Stimulated activated CD8-positive, alpha-beta memory T cell treated with anti-CD3 and anti-CD28 coated beads, Interleukin-12 subunit alpha, Interleukin-12 subunit beta, amount 100 ng/mL, for 4 hours (primary cell): ENCODE measurements around the gene TESK2.
A peak's percentile ranks its signal among the peaks of the same experiment; 100 is the strongest.
"Not testable (repeated sequence)": the region's sequence is repeated elsewhere in the genome, so short reads cannot be mapped to it uniquely, and the experiment has no call there.

Experiments
- DNase-seq: peaks from one replicate; pipeline ENCODE4 v3.0.0-alpha.2; 2020; ENCODE audit warnings: low read depth

TESK2 gene, protein sequence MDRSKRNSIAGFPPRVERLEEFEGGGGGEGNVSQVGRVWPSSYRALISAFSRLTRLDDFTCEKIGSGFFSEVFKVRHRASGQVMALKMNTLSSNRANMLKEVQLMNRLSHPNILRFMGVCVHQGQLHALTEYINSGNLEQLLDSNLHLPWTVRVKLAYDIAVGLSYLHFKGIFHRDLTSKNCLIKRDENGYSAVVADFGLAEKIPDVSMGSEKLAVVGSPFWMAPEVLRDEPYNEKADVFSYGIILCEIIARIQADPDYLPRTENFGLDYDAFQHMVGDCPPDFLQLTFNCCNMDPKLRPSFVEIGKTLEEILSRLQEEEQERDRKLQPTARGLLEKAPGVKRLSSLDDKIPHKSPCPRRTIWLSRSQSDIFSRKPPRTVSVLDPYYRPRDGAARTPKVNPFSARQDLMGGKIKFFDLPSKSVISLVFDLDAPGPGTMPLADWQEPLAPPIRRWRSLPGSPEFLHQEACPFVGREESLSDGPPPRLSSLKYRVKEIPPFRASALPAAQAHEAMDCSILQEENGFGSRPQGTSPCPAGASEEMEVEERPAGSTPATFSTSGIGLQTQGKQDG

DNA sequence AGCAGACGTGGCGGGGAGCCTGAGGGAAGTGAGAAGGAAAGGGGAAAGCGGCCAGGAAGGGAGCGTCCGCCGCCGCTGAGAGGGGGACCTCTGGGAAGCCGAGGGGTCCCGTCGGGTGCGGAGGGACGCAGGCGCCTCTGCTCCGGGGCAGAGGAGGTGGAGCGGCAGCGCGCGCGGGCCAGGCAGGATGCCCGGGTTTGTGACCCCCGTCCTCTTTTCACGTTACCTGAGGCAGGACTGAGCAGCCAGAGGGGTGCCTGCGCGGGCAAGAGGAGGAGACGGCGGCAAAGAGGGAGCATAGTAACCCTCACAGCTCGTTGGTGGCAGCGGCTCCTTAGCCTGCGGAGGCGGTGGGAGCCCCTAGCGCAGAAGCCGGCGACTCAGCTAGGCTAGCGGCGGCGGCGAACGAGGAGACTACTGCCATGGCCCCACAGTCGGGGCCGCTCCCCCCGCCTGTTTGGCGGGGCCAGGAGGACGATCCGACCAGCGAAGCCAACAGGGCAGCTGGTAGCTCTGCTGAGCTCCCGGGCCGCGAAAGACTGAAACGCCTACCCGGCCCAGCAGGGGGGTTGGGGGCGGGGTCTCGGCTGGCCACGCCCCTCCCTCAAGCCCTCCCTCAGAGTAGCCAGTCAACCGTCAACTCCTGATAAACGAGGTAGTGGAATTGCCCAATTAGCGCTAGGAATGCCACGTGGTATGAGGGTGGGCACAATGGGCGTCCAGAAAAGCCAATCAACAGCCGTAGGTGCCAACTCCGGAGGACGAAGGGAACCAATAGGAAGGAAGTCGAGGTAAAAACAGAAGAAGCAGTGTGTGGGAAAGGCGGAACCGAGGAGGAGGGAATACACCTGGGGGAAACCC is at the start of gene TESK2:
Gene TESK2 (minus strand): TSS at position 538 of the 861 bp plus-strand sequence. CDS start 33,378 bp downstream, outside the sequence.
- DNase-seq = peak; percentile 91

DNA sequence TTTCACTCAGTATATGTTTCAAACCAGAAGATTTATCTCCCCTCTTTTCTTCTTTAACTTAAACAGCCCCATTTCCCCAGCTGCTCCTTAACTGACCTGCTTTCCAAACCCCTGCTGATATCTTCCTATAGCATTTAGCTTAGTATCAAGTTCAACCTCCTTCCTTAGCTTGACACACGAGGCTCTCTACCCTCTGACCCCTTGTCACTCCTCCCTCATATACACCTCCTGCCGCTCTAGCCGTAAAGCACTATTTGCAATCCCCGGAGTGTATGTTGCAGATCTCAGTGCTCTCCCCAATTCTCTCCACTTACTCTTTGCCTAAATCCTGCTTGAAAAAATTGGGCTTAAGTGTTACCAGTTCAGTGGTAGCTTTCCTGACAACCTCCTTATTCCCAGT is 45.9 kb upstream of the TESK2 start:
- DNase-seq = no peak

DNA sequence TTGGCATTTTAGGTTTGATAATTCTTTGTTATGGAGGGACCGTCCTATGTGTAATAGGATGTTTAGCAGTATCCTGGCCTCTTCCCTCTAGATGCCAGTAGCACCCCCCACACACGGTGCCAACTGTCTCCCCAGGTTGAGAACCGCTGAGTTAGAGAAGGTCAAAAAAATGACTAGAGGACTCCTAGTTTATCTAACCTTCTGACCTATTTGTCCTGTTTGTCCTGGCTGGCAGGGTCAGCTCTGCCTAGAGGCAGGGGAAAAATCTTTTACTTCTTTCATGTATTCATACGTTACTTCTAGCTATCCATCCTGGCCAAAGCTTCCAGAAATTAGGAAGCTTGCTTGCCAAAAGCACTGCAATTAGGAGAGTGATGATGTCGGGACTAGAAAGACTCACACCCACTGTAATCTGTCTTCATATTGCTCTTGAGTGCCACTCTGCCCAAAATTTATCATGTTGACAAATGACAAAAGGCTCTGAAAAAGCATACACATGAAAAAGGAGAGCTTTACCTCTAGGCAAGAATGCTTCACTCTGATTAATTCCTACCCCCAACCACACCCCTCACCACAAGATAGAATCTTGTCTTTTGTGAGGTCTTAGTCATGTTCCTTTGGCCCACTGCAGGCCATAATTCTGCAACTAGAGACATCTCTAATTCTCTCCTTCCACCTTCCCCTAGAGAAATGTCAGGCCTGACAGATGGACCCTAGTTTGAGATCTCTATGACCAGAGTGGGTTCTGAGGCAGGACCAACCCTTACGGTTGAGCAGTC is 45.2 kb upstream of the TESK2 start:
- no peak for DNase-seq

DNA sequence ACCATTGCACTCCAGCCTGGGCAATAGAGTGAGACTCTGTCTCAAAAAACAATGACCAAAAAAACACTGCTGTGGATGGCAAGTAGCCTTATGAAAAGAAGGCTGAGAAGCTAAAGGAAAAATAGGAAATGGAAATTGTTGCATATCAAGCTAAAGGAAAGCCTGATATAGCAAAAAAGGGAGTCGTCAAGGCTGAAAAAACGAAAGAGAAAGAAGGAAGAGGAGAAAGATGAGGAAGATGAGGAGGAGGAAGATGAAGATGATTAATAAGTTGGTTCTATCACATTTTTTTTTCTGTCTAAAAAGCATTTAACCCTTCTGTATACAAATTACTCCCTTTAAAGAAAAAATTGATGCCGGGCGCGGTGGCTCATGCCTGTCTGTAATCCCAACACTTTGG is 40.9 kb upstream of the TESK2 start:
- DNase-seq = no peak

DNA sequence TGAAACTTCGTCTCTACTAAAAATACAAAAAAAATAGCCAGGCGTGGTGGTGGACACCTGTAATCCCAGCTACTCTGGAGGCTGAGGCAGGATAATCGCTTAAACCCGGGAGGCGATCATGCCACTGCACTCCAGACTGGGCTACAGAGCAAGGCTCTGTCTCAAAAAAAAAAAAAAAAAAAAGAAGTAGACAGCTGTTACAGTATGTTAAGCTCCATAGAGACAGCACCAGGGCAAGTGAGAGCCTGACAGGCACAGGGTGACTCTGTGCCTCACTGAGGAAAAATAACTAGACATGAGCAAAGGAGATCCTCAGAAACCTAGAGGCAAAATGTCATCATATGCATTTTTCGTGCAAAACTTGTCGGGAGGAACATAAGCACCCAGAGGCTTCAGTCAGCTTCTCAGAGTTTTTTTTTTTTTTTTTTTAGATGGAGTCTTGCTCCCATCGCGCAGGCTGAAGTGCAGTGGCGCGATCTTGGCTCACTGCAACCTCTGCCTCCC is 39.7 kb upstream of the TESK2 start:
- no peak for DNase-seq

DNA sequence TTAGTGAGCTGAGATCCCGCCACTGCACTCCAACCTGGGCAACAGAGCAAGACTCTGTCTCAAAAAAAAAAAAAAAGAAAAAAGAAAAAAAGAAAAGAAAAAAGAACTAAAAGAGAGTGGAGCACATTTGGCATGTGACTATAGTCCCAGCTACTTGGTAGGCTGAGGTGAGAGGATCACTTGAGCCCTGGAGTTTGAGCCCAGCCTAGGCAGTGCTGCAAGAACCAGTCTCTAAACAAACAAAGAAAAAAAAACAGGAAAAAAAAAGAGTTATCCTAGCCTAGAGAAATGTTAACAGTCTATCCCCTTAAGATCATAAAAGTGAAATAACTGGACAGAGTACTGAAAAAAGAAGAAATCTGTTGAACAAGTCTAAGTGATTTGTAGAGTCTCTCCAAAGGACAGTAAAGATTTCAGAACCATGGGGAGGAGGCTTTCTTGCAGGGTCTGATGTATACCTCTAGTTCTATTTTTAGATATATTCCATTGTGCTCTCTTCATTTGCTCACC is 35.2 kb upstream of the TESK2 start:
- DNase-seq = no peak

DNA sequence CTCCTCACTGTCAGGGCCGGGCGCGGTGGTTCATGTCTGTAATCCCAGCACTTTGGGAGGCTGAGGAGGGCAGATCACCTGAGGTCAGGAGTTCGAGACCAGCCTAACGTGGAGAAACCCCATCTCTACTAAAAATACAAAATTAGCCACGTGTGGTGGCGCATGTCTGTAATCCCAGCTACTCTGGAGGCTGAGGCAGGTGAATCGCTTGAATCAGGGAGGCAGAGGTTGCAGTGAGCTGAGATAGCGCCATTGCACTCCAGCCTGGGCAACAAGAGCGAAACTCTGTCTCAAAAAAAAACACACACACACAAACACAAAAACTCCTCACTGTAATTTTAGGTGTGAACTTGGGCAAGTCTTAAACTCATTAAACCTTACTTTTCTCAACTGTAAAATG is 33.0 kb upstream of the TESK2 start:
- DNase-seq = not testable (repeated sequence)

DNA sequence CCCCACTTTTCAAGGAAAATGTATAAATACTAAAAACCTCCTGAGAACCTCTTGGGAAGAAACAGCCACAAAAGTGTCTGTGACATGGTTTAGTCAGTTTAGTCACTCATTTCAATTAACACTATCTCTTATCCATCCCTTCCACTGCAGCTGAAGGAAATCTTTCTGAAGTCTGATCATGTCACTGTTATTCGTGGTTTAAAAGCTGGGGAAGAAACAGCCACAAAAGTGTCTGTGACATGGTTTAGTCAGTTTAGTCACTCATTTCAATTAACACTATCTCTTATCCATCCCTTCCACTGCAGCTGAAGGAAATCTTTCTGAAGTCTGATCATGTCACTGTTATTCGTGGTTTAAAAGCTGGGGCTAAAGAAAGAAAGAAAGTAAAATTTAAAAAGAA is 32.6 kb upstream of the TESK2 start:
- not testable (repeated sequence) for DNase-seq

DNA sequence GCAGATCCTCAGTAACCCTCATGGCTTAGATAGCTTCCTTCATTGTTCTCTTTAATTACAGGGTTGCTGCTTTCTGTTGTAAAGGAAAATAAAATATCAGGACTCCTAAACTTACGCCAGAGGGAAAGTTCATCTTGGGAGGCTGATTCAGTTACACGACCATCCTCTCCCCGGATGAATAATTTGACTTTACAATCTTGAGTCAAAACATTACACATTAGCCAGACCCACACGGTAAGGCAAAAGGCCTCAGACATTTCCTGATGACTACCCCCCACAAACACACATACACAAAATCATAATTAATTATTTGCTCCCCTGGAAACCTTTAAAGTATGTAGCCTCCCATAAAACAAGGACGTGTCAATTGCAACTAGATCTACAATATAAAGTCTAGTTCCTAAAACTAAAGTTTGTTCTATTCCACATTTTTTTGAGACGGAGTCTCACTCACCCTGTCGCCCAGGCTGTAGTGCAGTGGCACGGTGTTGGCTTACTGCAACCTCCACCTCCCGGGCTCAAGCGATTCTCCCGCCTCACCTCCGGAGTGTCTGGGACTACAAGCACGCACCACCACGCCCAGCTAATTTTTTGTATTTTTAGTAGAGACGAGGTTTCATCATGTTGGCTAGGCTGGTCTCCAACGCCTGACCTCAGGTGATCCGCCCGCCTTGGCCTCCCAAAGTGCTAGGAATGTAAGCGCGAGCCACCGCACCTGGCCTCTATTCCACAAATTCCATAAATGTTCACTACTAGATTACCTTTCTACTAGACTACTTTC is 31.6 kb upstream of the TESK2 start:
- no peak for DNase-seq

DNA sequence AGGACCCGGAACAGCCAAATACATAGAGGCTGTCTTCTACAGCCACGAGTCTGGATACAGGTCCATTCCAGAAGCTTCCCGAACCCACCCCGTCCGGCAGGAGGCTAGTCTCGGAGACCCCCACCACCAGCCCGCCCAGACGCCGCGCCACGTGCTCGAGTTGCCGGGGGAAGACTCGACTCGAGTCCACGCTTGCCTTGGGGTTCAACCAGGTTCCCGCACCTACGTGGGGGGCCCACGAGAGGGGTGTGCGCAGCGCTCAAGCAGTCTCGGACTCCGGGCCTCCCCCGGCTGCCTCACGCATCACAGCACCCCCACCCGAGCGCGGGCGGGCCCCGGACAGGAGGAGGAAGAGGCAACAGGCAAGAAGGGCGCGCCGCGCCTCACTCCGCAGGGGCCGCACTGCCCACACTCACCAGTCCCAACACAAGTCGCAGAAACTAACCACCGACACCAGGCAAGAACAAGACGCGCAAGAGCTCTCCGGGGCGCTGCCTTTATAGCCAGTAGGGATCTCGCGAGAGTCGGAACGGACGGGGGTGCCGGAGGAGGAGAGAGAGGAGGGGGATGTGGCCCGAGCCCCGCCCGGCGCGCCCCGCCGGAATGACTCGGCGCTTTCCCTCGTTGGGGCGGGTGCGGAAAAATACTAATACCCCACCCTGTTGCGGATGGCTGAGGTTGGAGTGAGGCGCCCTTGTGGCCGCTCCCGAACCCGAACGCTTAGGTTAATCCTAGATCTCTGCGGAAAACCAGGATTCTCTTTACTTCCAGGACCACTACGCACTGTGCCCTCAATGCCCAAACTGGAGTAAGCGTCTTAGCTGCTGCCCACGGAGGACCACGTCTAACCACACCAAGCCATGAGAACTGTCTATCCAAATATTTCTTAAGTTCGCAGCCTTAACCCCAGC is 30.7 kb upstream of the TESK2 start, which contains the start of gene PRDX1:
Gene PRDX1 (minus strand): TSS at position 472 of the 911 bp plus-strand sequence. CDS start 2,841 bp downstream, outside the sequence.
- peak; percentile 91 for DNase-seq

DNA sequence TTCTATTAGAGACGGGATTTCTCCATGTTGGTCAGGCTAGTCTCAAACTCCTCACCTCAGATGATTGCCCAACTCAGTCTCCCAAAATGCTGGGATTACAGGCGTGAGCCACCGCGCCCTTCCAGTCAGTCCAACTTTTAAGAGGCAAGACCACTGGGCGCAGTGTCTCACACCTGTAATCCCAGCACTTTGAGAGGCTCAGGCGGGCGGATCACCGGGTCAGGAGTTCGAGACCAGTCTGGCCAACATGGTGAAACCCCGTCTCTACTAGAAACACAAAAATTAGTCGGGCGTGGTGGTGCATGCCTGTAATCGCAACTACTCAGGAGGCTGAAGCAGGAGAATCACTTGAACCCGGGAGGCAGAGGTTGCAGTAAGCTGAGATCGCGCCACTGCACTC is 28.8 kb upstream of the TESK2 start:
- not testable (repeated sequence) for DNase-seq

DNA sequence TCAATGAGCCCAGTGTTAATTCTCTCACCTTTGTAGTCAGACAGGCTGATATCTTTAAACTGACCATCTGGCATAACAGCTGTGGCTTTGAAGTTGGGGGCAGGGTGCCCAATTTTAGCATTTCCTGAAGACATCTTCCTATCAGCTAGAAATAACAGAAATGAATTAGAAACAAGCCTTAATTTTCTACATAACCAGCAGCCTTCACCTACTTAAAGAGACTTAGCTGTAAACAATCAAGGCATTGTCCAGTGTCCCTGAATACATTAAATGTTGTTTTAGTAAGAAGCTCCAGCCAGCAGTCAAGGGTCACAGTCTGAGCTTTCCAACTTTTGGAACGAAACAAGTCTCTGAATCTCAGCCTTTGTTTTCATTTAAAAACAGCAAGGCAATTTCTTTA is 27.9 kb upstream of the TESK2 start:
- no peak for DNase-seq

DNA sequence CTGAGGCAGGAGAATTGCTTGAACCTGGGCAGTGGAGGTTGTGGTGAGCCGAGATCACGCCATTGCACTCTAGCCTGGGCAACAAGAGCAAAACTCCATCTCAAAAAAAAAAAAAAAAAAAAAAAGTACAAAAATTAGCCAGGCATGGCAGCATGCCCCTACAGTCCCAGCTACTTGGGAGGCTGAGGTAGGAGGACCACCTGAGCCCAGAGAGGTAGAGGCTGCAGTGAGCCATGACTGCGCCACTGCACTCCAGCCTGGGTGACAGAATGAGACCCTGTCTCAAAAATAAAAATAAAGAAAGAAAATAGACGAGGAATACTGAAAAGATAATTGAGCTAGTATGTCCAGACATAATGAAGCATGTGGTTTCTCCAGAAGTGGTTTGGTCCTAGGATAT is 27.4 kb upstream of the TESK2 start:
- not testable (repeated sequence) for DNase-seq

DNA sequence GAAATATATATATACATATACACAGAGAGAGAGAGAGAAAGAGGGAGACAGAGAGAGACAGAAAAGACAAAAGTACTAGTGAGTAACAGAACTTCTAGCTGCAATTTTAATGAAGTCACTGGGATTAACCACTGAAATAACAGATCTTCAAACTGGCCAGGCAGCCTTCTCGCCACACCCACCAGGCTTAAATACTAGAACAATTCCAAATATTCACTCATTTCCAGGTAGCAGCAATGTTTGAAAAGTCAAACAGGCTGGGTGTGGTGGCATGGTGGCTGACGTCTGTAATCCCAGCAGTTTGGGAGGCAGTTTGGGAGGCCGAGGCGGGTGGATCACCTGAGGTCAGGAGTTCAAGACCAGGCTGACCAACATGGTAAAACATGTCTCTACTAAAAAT is 25.5 kb upstream of the TESK2 start:
- no peak for DNase-seq

DNA sequence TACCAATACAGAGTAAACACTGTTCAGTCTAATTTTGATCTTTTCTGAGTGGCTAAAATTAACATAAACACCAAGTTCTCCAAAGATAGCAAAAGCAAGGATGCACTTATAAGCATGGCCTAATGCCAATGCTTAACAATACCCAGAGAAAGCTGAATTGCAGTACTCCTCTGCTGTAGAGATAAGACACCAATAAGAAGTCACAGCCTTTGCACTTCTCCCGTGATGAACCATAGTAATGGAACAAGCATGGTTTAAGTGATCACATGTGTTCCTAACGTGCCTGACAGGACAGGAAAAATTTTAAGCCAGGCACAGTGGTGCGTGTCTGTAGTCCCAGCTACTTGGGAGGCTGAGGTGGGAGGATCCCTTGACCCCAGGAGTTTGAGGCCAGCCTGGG is 25.1 kb upstream of the TESK2 start:
- DNase-seq = no peak

DNA sequence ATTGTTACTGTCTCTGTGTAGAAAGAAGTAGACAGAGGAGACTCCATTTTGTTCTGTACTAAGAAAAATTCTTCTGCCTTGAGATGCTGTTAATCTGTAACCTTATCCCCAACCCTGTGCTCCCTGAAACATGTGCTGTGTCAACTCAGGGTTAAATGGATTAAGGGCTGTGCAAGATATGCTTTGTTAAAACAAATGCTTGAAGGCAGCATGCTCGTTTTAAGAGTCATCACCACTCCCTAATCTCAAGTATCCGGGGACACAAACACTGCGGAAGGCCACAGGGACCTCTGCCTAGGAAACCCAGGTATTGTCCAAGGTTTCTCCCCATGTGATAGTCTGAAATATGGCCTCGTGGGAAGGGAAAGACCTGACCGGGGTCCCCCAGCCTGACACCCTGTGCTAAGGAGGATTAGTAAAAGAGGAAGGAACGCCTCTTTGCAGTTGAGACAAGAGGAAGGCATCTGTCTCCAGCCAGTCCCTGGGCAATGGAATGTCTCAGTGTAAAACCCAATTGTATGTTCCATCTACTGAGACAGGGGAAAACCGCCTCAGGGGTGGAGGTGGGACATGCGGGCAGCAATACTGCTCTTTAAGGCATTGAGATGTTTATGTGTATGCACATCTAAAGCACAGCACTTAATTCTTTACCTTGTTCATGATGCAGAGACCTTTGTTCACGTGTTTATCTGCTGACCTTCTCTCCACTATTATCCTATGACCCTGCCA is 22.7 kb upstream of the TESK2 start:
- DNase-seq = not testable (repeated sequence)

DNA sequence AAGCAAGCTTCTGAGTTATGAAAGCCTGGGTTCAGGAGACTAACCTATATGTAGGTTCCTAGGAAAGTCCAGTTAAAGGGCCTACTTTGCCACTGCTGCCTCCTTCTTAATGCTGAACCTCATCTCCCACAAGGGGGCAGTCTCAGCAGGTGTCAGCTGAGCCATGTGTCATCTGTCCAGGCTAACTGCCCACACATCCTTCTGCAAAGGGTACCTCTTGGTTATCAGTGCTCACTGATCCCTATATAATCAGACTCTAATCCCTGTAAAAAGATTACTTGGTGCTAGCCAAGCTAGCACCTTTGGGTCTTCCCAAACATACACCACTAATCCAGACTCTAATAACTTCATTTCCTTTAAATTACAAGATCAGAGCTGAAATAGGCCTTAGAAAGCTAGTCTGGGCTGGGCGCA is 21.7 kb upstream of the TESK2 start:
- no peak for DNase-seq

DNA sequence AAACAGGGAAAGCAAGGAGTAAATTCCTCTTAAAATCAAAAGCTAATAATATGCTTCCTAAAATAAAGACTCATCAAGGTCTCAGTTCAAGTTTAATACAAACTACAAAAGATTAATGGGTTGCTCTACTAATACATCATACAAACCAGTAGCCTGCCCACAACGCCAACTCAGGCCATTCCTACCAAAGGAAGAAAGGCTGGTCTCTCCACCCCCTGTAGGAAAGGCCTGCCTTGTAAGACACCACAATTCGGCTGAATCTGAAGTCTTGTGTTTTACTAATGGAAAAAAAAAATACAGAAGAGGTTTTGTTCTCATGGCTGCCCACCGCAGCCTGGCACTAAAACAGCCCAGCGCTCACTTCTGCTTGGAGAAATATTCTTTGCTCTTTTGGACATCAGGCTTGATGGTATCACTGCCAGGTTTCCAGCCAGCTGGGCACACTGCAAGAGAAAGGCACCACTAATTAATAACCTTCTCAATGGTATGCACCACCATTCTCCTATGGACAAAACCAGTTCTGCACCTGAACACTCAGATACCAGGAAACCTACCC is 20.1 kb upstream of the TESK2 start:
- DNase-seq = no peak
